ENCODE measurements around the gene PYURF.

The PYURF gene

DNA sequence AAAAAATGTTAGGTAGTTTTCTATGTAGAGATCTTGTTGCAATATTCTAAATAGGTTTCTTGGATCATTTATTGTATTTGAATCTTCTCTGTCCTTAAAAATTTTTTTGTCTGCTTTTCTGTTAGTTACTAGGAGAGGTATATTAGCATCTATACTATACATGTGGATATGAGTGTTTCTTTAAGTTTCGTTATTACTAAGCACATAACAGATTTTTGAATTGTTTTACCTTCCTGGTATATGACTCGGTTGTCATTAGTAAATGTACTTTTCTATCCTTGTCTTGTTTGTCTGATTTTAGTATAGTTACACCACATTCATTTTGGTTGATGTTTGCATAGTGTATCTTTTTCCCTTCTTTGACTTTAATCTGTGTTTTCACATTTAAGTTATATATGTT, 20.2 kb downstream of the PYURF start:
- DNase-seq, result no peak

DNA sequence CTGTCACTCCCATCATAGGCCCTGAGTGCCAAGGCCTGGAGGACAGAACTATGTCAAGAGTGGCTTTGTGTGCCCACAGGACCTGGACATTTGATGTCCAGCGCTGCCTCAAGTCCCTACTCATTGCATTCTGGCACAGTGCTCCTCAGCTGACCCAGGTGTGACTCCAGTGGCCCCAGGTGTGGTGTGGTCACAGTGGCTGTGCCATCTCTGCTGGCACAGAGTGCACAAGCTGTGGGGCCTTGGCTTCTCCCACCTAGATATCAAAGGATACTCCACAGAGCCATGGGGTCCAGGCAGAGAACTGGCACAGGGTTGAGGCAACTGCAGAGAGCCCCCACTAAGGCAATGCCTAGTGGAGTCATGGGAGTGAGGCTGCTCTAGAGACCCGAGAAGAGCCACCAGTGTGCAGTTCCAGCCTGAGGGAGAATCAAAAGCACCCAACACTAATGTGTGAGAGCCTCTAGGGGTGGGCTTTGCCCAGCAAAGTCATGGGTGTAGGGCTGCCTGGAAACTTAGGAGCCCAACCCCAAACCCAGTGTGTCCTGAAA, 25.6 kb downstream of the PYURF start:
- no peak for DNase-seq

DNA sequence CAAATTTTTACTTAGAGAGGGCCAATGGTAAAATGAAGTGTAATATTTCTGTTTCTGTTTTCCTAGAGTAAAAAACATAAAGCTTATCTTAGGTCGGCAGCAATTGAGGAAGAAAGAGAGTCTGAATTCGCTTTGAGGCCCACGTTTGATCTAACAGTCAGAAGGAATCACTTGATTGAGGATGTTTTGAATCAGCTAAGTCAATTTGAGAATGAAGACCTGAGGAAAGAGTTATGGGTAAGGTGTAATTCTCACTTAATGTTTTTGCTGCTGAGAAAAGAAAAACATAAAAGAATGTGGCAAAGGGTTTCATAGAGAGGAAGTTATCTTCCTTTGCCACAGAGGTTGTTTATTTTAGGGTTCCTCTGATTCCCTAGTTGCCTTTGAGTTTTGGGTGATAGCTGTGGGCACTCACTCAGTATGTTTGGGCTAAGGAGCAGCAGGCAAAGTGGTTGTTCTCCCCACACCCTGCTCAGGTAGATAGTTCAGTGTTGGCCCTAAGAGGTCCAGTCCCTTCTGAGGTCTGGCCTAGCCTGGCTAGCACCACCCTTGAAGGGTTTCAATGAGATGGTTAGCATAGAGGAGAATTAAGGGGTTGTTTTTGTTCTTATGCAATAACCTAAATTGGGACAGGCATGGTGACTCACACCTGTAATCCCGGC, 34.3 kb downstream of the PYURF start:
- no peak for DNase-seq

DNA sequence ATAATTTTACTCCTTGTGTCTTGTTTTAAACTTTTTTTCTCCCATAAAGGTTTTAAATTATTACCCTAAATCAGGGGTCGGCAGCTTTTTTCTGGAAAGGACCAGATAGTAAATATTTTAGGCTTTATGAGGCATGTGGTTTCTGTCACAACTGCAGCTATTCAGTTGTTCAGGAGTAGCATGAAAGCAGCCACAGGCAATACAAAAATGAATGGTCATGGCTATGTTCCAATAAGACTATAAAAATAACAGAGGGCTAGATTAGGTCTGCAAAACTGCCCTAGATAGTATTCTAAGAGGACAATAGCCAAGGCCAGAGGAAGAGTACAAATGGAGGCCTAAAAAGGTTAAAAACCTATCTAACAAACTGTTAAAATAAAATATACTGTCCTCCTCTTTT, 42.0 kb downstream of the PYURF start:
- no peak for DNase-seq

DNA sequence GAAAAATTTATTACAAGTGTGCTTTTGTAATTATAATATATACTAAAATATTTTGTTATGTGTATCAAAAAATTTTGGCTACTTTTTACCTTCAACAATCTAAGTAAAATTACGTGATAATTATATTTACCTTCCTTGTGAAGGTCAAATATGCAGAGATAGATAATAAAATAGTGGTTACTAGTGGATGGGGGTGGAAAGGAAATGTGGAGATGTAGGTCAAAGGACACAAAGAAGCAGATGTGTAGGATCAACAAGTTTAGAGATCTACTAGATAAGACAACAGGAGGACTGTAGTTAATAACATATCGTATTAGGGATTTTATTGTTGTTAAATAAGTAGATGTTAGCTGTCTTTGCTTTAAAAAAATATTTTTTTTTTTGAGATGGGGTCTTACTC, 45.3 kb downstream of the PYURF start:
- no peak for DNase-seq

DNA sequence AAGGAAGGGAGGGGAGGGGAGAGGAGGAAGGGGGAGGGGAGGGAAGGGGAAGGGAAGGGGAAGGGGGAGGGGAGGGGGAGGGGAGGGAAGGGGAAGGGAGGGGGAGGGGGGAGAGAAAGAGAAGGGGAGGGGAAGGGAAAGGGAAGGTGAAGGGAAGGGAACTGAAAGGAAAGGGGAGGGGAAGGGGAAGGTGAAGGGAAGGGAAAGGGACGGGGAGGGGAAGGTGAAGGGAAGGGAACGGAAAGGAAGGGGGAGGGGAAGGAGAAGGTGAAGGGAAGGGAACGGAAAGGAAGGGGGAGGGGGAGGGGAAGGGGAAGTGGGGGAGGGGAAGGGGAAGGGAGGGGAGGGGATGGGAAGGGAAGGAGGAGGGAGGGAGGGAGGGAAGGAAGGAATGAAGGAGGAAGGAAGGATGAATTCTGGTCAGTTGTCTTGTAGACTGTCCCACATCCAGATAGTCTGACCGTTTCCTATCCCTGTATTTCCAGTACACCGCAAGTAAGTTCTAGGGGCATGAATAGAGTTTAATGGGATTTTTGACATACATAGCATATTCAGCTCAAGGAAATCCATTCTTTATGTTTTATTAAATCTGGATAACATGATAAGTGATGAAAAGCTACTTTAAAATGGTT, 46.2 kb downstream of the PYURF start:
- DNase-seq, result no peak

All from CD4-positive, alpha-beta T cell treated with Interferon gamma for 1 hour (primary cell).